GM12875 (cell line): Measurements from ENCODE around the gene PTPRM.

Experiments used
- H3K4me3 ChIP-seq: one replicate; pipeline ENCODE4 v1.5.1; 2011; ENCODE audit warnings: low read depth, low read length, control low read depth
- TF ChIP-seq, protein P1 (sequence below): IDR thresholded peaks from 2 replicates; pipeline ENCODE4 v1.5.1; 2011; ENCODE audit warnings: low read depth, mild to moderate bottlenecking, control low read depth, inconsistent platforms, low read length, moderate library complexity, borderline replicate concordance; ENCODE audit not compliant: insufficient read depth

The PTPRM gene

GRCh38 chr18:7678389-7678788, 111.3 kb downstream of the PTPRM start:
- TF ChIP-seq, protein P1, sequence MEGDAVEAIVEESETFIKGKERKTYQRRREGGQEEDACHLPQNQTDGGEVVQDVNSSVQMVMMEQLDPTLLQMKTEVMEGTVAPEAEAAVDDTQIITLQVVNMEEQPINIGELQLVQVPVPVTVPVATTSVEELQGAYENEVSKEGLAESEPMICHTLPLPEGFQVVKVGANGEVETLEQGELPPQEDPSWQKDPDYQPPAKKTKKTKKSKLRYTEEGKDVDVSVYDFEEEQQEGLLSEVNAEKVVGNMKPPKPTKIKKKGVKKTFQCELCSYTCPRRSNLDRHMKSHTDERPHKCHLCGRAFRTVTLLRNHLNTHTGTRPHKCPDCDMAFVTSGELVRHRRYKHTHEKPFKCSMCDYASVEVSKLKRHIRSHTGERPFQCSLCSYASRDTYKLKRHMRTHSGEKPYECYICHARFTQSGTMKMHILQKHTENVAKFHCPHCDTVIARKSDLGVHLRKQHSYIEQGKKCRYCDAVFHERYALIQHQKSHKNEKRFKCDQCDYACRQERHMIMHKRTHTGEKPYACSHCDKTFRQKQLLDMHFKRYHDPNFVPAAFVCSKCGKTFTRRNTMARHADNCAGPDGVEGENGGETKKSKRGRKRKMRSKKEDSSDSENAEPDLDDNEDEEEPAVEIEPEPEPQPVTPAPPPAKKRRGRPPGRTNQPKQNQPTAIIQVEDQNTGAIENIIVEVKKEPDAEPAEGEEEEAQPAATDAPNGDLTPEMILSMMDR, result no peak
- no peak overlapping the region for H3K4me3 ChIP-seq

- TF ChIP-seq, protein P1, result no peak
- no peak overlapping the region for H3K4me3 ChIP-seq
These were observed 111.7 kb downstream of the PTPRM start for GRCh38 chr18:7678801-7679200.

- TF ChIP-seq, protein P1, result no peak
- no peak overlapping the region for H3K4me3 ChIP-seq
These were observed 114.2 kb downstream of the PTPRM start for GRCh38 chr18:7681298-7681697.

DNA sequence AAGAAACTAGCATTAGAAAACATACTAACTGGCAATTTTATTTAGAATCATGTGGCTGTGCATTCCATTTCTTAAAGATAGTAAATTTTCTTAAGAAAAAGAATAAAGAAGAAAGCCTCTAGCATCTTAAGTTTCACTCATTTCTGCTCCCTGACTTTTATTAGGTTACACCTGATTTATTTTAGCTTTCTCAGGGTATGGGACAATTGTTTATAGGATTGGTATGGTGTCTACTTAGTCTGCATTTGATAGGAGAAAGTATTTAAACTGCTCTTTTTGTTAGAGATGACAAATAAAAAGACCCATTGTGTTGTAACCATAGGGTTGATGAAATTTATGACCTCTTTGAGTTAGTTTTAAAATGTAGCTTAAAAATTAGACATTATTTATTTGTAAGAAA, 115.2 kb downstream of the PTPRM start:
- H3K4me3 ChIP-seq, result no peak overlapping the region
- TF ChIP-seq, protein P1, result no peak

GRCh38 chr18:7683753-7684152, 116.6 kb downstream of the PTPRM start:
- TF ChIP-seq, protein P1, result no peak
- no peak overlapping the region for H3K4me3 ChIP-seq

DNA sequence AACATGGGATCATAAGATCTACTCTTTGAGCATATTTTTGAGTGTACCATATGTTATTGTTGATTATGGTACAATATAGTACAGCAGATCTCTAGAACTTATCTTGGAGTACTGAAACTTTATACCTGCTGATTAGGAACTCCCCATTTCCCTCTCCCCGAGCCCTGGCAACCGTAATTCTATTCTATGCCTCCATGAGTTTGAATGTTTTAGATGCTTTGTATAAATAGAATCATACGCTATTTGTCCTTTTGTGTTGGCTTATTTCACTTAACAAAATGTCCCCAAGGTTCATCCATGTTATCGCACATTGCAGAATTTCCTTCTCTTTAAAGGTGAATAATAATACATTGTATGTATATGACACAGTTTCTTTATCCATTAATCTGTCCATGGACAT, 117.2 kb downstream of the PTPRM start:
- TF ChIP-seq, protein P1, result no peak
- H3K4me3 ChIP-seq, result no peak overlapping the region

DNA sequence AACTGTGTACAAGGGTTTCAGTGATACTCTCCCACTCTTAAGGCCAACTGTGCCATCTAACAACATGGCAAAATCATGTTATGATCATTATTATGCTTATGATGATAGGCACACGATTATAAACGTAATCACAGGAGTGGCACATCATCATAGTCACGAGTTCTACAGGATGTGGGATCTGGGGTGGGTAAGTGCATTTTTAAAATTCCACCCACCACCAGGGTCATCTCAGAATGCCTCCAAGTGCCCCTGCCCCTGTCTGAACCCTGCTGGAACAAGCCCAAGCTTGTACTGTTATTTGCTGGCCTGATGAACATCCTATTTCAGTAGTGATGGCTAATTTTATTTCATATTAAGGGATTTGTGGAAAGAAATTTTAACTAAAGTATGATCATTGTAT, 117.8 kb downstream of the PTPRM start:
- TF ChIP-seq, protein P1, result no peak
- no peak overlapping the region for H3K4me3 ChIP-seq
